HG02943 (cell line): ENCODE measurements around the gene STAT1.

Experiments used
- ATAC-seq: cut with Tn5 transposase; IDR thresholded peaks from one replicate; pipeline ENCODE4 v1.9.1; 2021; ENCODE audit warnings: mild to moderate bottlenecking, low read depth, moderate library complexity; ENCODE audit not compliant: unreplicated experiment

The STAT1 gene

DNA sequence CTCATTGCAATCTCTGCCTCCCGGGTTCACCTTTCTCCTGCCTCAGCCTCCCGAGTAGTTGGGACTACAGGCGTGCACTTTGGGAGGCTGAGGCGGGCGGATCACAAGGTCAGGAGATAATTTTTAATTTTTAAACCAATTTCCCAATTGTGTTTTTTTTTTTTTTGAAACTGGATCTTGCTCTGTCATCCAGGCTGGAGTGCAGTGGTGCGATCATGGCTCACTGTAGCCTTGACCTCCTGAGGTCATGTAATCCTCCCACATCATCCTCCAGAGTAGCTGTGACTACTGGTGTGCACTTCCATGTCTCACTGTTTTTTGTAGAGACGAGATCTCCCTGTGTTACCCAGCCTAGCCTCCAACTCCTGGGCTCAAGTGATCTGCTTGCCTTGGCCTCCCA is 84.1 kb downstream of the STAT1 start:
- ATAC-seq: no peak

DNA sequence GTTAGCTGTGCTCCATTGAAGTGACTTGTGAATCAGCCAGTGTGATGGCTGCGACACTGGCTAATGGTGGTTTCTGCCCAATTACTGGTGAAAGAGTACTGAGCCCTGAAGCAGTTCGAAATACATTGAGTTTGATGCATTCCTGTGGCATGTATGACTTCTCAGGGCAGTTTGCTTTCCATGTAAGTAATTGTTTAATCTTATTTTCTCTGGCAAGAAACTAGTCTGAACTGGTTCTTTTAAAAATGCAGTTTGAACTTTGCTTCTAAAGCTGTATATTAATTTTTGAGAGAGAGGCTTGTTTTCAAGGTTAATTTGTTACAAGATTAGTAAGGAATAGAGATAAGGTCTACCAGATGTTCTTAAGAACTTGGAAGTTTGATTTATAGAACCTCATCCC is 86.7 kb downstream of the STAT1 start:
- ATAC-seq: no peak

DNA sequence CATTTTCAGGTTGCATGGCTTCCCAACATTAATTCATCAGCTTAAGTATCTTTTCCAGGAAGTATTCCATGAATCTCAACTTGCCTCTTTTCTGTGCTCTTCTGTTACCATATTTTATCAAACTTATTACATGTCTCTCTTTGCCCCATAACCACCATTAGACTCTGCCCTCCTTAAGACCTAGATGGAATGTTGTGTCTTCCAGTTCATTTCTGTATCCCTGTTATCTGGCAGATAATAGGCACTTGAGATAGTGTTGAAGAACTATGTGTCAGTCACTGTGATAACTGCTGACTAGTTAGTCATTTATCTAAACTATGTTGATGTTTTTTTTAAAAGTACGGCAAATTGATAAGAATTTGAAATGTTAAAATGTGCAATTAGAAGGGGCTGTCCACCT is 91.6 kb downstream of the STAT1 start:
- no peak for ATAC-seq

DNA sequence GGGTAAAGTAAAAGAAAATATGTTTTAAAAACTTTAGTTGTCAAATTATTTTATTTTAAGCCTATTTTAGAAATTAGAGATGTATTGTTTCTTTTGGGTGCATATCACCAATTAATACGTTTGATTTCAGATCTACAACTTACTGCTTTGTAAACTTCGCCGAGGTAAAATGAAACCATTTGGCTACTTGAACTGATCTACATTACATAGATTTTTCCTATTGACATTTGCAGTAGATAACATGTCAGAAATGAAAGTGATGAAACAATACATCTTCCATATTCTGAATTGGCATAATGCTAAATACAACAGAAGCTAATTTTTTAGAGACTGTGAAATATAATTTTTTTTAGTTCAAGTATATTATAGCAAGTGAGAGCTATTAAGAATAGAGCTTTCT is 93.9 kb downstream of the STAT1 start:
- no peak for ATAC-seq
